H4 (cell line): ENCODE data around the gene RTF2. TPM values are rescaled to one million over a fixed set of nuclear protein-coding genes. Genes with fewer than 3 reads are reported as not detected.
"Not testable (repeated sequence)": the region's sequence is repeated elsewhere in the genome, so short reads cannot be mapped to it uniquely, and the experiment has no call there.

Experiments
- DNase-seq: peaks from one replicate; pipeline ENCODE4 v3.0.0-alpha.2; 2015; ENCODE audit warnings: low spot score
- total RNA-seq: library from RNA; depleted of rRNA; stranded (reverse); fragments of >200 nt; shearing (Covaris generic); gene quantifications from 2 replicates; pipeline ENCODE4 v1.2.3, GENCODE V29; 2014

Gene RTF2
- total RNA-seq, 1 experiment from 2014 or later = 71.4 TPM

DNA sequence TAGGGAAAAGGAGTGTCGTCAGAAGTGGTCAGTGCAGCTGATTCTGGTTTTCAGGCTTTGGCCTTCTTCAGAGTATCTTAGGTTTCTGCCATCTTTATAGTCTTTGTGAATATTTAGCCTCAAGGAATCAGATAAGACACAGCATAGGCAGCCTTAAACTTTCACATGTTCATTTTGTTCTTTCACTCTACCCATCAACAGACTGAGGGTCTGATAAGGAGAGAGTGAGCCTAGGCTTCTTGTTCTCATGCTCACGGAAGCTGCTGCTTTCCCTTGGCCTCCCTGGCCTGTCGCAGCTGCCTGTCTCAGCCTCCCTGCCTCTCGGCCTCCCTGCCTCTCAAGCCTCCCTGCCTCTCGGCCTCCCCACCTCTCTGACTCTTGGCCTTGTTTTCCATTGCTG is 20.1 kb downstream of the RTF2 start:
- no peak for DNase-seq

GRCh38 chr20:56501116-56501515 is 32.7 kb downstream of the RTF2 start:
- no peak for DNase-seq

DNA sequence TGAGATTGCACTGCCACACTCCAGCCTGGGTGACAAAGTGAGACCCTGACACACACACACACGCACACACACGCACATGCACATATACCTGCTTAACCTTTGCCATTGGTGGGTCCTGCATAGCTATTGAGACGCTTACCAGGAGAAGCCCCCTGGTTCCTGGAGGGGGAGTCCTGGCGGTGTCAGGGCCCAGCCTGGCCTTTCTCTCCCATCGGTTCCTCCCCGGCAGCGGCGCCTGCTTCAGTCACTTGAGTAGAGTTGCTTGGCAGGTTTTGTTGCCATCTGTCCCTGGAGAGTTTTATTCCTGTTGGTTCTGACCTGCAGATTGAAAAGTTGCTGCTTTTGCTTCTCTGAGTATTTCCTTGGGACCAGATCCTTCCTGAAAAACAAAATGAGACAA is 35.5 kb downstream of the RTF2 start:
- DNase-seq = no peak

- no peak for DNase-seq
These were observed 36.1 kb downstream of the RTF2 start for GRCh38 chr20:56504373-56505005.

GRCh38 chr20:56506103-56506502 is 37.7 kb downstream of the RTF2 start:
- DNase-seq = no peak

GRCh38 chr20:56511926-56512325 is 43.5 kb downstream of the RTF2 start:
- no peak for DNase-seq

DNA sequence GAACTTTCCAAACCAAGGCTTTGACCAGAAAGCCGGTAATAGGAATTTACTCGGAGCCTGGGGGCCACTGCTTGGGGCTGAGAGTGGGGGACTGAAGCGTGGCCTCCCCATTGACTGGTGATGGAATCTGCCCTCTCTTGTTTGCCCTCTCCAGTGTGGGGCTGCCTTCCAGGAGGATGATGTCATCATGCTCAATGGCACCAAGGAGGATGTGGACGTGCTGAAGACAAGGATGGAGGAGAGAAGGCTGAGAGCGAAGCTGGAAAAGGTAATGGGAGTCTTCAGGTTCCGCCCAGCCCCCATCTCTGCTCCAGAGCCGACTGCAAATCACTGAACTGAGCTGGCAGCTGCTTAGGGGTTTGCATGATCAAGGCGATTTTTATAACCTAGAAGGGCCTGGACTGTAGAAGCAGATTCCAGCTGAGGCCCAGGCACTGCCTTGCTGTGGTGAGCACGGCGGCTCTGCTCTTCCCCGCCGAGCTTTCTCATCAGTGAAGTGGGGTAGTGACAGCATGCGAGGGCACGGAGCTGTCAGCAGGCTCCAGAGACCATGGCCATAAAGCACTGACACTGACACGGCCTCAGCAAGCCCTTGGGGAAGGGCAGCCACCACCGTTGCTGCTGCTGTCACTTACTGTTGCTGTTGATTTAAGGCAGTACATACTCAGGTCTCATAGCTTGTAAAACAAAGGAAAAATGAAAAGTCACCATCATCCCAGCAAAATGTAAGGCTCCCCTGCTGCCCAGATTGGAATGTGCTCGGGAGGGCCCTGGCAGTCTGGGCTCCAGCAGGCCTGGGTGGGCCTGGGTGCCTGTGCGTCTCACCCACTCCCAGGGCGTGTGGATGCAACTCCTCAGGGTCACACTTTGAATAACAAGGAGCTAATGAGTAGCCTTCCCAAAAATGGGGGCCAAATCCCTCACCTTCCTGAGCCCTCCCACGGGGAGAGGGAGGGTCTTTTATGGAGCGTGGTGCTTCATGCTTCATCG is 45.0 kb downstream of the RTF2 start:
- DNase-seq = no peak

DNA sequence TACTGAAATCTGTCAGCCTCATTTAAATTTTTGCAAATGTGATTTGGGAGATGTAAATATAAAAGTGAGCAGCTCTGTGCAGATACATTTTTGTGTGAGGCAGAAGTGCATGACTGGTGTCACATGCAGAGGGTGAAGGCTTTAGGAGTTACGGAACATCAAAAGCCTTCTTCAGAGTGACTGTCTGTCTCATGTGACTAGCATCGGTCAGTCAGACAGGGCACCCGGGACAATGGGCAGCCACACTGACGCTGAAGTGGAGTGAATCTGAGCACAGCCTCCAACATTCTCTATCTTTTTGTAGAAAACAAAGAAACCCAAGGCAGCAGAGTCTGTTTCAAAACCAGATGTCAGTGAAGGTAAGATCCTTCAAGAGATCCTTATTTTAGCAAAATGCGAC is 48.2 kb downstream of the RTF2 start:
- no peak for DNase-seq

DNA sequence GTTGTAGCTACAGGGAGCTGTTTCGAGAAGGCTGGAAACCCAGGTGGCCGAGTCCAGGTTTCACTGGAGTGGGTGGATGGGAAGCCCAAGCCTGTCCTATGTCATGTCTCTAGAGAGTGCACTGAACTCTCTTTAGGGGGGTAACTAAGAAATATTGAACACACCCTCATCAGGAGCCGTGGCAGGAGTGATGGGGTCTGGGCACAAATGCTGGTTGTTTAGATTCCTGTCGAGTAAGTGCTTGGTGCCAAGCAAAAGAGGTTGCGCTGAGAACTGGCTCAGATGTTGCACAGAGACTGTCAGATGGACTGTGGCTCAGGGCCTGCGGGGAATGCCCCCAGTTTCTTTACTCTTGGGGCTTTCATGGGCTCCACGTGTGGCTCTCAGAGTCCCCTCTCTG is 48.8 kb downstream of the RTF2 start:
- DNase-seq = no peak

GRCh38 chr20:56517641-56518040 is 49.2 kb downstream of the RTF2 start:
- DNase-seq = no peak

GRCh38 chr20:56518126-56518525 is 49.7 kb downstream of the RTF2 start:
- DNase-seq = no peak

DNA sequence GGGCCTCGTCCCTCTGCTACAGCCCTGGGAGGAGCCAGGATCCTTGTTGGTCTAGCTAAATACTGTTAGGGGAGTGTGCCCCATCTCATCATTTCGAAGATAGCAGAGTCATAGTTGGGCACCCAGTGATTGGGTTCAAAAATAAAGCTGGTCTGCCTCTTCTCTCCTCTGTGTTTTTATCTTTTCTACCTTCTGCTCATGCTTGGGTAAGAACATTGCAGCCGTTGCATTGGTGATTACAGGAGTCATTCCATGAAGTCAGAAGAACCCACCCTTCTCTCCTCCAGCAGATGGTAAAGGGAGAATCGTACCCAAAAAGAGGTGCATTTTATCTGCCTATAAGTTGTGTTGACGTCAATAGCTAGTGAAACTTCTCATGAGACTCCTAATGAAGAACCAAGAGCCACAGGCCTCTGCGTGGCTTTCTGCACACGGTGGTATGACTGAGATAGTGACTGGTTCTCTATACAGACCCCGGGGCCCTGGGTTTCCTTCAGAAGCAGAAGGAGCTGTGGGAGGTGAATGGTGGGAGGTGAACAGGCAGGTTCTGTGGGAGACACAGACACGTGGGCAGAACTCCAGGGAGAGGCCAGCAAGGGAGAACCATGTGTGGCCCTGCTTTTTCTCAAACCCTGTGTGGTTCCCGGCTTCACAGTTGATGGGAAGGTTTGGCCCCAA is 50.4 kb downstream of the RTF2 start:
- DNase-seq = no peak

DNA sequence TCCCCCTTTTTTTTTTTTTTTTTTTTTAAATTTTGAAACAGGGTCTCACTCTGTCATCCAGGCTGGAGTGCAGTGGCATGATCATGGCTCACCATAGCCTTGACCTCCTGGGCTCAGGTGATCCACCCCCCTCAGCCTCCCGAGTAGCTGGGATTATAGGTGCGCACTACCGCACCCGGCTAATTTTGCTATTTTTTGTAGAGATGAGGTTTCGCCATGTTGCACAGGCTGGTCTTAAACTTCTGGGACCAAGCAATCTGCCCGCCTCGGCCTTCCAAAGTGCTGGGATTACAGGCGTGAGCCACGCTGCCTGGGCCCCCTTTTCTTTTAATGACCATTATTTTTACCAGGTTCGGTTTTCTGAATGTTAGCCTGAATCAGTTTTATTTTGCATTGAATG is 51.1 kb downstream of the RTF2 start:
- no peak for DNase-seq

- DNase-seq = no peak
These were observed 51.8 kb downstream of the RTF2 start for GRCh38 chr20:56520180-56520579.

- not testable (repeated sequence) for DNase-seq
These were observed 52.4 kb downstream of the RTF2 start for GRCh38 chr20:56520746-56521354.

- no peak for DNase-seq
These were observed 53.9 kb downstream of the RTF2 start for GRCh38 chr20:56522311-56522710.

DNA sequence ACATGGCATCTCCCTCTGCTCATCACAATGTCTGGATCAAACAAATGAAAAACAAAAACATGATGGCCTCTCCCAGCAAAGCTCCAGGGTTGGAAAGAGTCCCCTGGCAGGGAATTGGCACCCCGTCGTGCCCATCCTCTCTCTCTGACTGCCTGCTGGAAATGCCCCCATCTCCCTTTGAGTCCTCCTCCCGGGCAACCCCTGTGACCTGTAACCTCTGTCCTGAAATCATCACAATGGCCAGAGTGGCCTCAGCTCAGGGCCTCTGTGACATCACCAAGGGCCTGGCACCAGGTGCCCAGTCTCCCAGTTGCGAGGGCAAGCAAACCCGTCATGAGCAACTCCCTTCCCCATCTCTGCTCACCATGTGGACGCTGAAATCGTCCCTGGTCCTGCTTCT is 56.0 kb downstream of the RTF2 start, which contains the start of gene FAM209A:
Gene FAM209A (plus strand): TSS at position 301 of the 400 bp plus-strand sequence. CDS start 65 bp downstream, at position 366.
- not testable (repeated sequence) for DNase-seq

GRCh38 chr20:56527521-56527920 is 59.1 kb downstream of the RTF2 start:
- no peak for DNase-seq

GRCh38 chr20:56532946-56533345 is 64.5 kb downstream of the RTF2 start, which contains the start of gene FAM209B:
Gene FAM209B, plus strand, starts transcription at chr20:56533246. Its CDS starts 96 bp downstream, at chr20:56533342.
- DNase-seq = not testable (repeated sequence)

- no peak for DNase-seq
These were observed 69.6 kb downstream of the RTF2 start for GRCh38 chr20:56537997-56538396.

GRCh38 chr20:56540415-56540814 is 72.0 kb downstream of the RTF2 start:
- DNase-seq = no peak
